Measurements from ENCODE around the gene ARAP3.

ARAP3 gene

DNA sequence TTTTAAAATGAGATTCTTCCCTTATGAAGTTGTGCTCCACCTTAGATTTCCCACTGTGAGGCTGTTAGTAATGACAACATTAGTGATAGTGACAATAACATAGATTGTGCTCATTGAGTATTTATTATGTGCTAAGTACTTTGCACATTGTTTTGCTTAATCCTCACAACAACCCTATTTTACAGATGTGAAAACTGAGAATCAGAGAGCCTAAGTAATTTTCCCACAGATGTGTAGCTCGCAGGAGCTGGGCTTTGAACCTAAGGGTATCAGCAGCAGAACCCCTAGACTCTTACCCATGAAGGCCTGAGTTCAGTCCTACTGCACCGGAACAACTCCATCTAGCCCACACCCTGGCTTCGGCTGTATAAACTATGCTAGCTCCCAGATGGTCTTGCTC is 15.6 kb upstream of the ARAP3 start:
- peaks cover 33 to 50% of the 10 kb centered on the region in 2 donors for H3K27me3 ChIP-seq (ENCODE audit: control insufficient read depth in 1 of 2, insufficient read depth in 2 of 2, low read length in 2 of 2)
- H3K9me3 ChIP-seq (ENCODE audit: low read length): no peaks in the 10 kb centered on the region
- peaks cover 12% of the 10 kb centered on the region for H3K4me1 ChIP-seq (ENCODE audit: insufficient read depth, low read length)
- H3K9ac ChIP-seq (ENCODE audit: low read length): no peak overlapping the region
- H3K4me3 ChIP-seq (ENCODE audit: low read depth in 1 of 2, low read length in 2 of 2): no peak overlapping the region
- no peaks in the 10 kb centered on the region for H3K36me3 ChIP-seq (ENCODE audit: insufficient read depth, low read length)
- no peak overlapping the region for H3K27ac ChIP-seq (ENCODE audit: low read depth, low read length)

DNA sequence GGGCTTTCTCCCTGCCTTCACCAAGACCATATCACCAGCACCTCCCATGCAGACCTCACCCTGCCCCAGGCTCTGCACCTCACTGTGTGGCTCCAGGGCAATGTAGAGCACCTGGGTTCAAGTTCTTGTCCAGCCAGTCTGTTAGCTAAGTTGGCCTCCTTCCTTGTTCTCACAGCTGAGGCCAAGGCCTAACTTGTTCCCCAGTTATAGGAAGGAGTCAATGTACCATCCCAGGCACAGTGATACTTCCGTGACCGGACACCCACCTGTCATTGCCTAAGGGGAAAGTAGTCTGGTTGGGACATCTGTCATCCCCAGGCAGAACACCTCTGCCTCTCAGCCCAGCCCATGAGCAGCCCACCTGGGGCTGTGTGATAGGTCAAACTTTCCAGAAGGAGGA is 14.4 kb upstream of the ARAP3 start:
- Histone ChIP-seq H3K36me3 (ENCODE audit: insufficient read depth, low read length) (no peaks in the 10 kb centered on the region), H3K4me1 (ENCODE audit: insufficient read depth, low read length) (peaks cover 6% of the 10 kb centered on the region), H3K9ac (ENCODE audit: low read length) (no peak overlapping the region), H3K4me3 (ENCODE audit: low read depth in 1 of 2, low read length in 2 of 2) (no peak overlapping the region), H3K27ac (ENCODE audit: low read depth, low read length) (no peak overlapping the region), H3K27me3 (ENCODE audit: control insufficient read depth in 1 of 2, insufficient read depth in 2 of 2, low read length in 2 of 2) (peaks cover 27 to 39% of the 10 kb centered on the region in 2 donors), H3K9me3 (ENCODE audit: low read length) (no peaks in the 10 kb centered on the region)

DNA sequence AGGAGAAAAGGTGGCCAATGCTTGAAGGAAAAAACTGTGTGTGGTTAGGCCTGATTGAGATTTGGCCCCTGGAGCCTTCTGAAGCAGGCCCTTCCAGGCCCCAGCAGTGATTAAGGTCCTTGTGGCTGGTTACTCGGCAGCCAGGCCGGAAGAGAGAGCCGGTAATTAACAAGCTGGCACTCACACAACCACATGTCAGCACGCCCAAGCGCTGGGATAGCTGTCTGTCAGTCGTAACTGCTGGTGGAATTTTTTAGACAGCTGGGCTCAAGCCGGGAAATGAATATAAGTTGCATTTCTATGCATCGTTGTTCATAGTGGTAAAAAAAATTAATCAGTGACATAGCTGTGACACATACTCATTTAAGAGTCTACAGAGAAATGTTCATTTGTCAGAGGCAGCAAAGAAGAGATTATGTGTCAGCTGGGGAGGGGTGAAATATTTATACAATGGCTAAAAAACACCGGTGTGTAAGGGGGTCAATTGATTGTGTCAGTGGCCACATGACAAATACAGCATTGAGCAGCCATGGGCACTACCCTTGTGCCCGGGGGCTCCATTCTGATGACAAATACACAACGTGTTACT is 13.7 kb upstream of the ARAP3 start:
- Histone ChIP-seq H3K36me3 (ENCODE audit: insufficient read depth, low read length) (no peaks in the 10 kb centered on the region), H3K9ac (ENCODE audit: low read length) (no peak overlapping the region), H3K27me3 (ENCODE audit: control insufficient read depth in 1 of 2, insufficient read depth in 2 of 2, low read length in 2 of 2) (peaks cover 21 to 32% of the 10 kb centered on the region in 2 donors), H3K9me3 (ENCODE audit: low read length) (no peaks in the 10 kb centered on the region), H3K27ac (ENCODE audit: low read depth, low read length) (no peak overlapping the region), H3K4me3 (ENCODE audit: low read depth in 1 of 2, low read length in 2 of 2) (no peak overlapping the region), H3K4me1 (ENCODE audit: insufficient read depth, low read length) (peaks cover 5% of the 10 kb centered on the region)

DNA sequence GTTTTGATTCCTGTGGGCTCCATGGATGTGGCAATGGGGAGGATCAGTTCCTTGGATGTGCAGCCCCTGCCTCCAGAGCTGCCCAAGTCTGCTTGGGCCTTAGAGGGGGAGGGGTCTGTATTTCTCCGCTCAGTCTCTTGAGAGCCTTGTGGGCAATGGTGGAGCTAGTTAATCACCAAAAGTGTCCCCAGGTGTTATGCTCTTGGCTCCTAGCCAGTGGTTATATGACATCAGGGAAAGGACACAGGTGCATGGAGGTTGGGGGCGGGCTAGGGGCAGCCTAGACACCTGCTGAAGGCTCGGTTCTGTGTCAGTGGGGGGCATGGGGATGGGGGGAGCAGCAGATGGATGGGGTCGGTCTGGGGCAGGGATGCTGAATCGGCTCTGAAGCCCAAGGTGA is 12.4 kb upstream of the ARAP3 start:
- H3K27me3 ChIP-seq (ENCODE audit: control insufficient read depth in 1 of 2, insufficient read depth in 2 of 2, low read length in 2 of 2): peaks cover 11 to 23% of the 10 kb centered on the region in 2 donors
- peaks cover 5% of the 10 kb centered on the region for H3K4me1 ChIP-seq (ENCODE audit: insufficient read depth, low read length)
- no peaks in the 10 kb centered on the region for H3K36me3 ChIP-seq (ENCODE audit: insufficient read depth, low read length)
- H3K27ac ChIP-seq (ENCODE audit: low read depth, low read length): no peak overlapping the region
- no peaks in the 10 kb centered on the region for H3K9me3 ChIP-seq (ENCODE audit: low read length)
- no peak overlapping the region for H3K9ac ChIP-seq (ENCODE audit: low read length)
- no peak overlapping the region for H3K4me3 ChIP-seq (ENCODE audit: low read depth in 1 of 2, low read length in 2 of 2)

DNA sequence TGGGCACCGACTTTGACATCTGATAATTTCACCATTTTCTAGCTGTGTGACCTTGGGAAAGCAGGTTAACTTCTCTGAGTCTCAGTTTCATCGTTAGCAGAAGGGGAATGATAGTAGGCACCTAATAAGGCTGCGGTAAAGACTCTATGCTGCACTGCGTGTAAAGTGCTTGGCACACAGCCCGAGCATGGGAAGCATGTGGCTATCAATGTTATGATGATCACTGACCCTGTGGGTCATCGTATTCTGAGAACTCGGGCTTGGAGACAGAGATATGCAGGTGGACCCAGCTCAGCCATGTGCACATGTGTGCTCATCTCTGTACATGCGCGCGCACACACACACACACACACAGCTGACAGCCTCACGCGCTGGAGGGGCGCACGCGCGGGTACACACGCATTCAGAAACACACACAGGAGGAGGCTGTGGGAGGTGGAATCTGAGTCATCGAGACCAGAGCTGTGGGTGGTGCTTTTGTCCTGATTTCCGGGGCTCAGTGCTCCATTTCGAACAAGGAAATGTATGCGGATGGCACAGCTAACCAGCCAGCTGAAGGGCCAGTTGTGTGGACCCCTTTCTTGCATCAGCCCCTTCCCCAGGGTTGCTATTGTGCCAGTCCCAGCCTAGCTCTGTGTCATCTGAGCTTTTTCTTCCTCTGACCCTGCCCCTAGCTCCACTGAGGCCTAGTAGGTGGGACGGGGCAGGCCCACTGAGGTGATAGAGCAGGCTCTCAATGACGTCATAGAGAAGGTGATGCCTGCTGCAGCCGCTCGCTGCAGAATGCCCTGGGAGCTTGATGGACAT is 11.1 kb upstream of the ARAP3 start:
- no peak overlapping the region for H3K27ac ChIP-seq (ENCODE audit: low read depth, low read length)
- no peak overlapping the region for H3K9ac ChIP-seq (ENCODE audit: low read length)
- no peak overlapping the region for H3K4me3 ChIP-seq (ENCODE audit: low read depth in 1 of 2, low read length in 2 of 2)
- H3K4me1 ChIP-seq (ENCODE audit: insufficient read depth, low read length): peaks cover 5% of the 10 kb centered on the region
- no peaks in the 10 kb centered on the region for H3K36me3 ChIP-seq (ENCODE audit: insufficient read depth, low read length)
- no peaks in the 10 kb centered on the region for H3K9me3 ChIP-seq (ENCODE audit: low read length)
- peaks cover 0 to 14% of the 10 kb centered on the region in 2 donors for H3K27me3 ChIP-seq (ENCODE audit: control insufficient read depth in 1 of 2, insufficient read depth in 2 of 2, low read length in 2 of 2)

DNA sequence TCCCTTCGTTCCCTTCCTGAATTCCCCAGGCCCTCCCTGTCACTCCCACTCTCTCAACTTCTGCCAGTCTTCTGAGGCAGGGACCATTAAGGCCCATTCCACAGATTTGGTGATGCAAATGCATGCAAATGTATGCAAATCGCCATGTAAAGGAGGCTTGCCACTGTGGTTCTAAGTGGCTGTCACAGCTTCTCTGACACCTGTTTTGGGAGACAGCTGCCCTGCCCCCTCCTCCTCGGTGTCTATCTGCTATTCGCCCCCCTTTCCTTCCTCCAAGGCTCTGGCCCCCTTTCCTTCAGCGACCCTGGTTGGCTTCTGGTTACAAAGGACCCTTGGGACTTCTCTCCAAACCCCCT is 10.5 kb upstream of the ARAP3 start:
- Histone ChIP-seq H3K4me1 (ENCODE audit: insufficient read depth, low read length) (peaks cover 5% of the 10 kb centered on the region), H3K36me3 (ENCODE audit: insufficient read depth, low read length) (no peaks in the 10 kb centered on the region), H3K27me3 (ENCODE audit: control insufficient read depth in 1 of 2, insufficient read depth in 2 of 2, low read length in 2 of 2) (peaks cover 0 to 10% of the 10 kb centered on the region in 2 donors), H3K9me3 (ENCODE audit: low read length) (no peaks in the 10 kb centered on the region), H3K27ac (ENCODE audit: low read depth, low read length) (no peak overlapping the region), H3K4me3 (ENCODE audit: low read depth in 1 of 2, low read length in 2 of 2) (peak overlapping the region in 1 of 2 donors; percentile 33), H3K9ac (ENCODE audit: low read length) (no peak overlapping the region)

DNA sequence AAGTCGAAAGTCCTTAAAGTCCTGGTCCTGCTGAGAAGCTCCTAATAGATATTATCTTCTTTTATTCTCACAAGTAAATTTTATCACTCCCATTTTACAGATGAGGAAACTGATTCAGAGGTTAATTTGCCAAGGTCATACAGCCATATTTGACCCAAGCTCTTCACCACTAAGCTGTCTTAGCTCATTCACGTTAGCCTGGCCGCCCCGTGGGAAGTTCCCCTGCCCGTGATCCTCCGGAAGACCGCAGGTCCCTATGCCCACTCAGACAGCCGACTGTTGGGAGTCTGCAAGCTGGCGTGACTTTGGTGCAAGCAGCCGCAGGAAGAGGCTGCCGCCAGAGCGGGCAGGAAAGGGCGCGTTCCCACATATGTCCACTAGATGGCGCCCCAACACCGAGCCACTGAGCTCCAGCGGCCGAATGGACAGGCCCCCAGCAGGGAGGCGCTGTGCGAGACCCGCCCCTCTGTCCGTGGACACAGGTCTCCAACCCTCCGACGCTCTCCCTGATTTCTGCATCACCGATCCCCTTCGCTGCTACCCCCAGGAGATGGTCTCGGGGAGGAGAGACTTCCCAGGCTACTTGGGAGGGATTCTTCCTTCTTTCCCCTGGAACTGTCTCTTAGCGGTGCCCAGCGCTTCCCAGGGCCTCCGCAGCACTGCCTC is 10.0 kb upstream of the ARAP3 start:
- Histone ChIP-seq H3K9me3 (ENCODE audit: low read length) (no peaks in the 10 kb centered on the region), H3K27ac (ENCODE audit: low read depth, low read length) (no peak overlapping the region), H3K4me1 (ENCODE audit: insufficient read depth, low read length) (peaks cover 5% of the 10 kb centered on the region), H3K36me3 (ENCODE audit: insufficient read depth, low read length) (no peaks in the 10 kb centered on the region), H3K9ac (ENCODE audit: low read length) (no peak overlapping the region), H3K27me3 (ENCODE audit: control insufficient read depth in 1 of 2, insufficient read depth in 2 of 2, low read length in 2 of 2) (peaks cover 0 to 10% of the 10 kb centered on the region in 2 donors), H3K4me3 (ENCODE audit: low read depth in 1 of 2, low read length in 2 of 2) (peak overlapping the region in 1 of 2 donors; percentile 33)

DNA sequence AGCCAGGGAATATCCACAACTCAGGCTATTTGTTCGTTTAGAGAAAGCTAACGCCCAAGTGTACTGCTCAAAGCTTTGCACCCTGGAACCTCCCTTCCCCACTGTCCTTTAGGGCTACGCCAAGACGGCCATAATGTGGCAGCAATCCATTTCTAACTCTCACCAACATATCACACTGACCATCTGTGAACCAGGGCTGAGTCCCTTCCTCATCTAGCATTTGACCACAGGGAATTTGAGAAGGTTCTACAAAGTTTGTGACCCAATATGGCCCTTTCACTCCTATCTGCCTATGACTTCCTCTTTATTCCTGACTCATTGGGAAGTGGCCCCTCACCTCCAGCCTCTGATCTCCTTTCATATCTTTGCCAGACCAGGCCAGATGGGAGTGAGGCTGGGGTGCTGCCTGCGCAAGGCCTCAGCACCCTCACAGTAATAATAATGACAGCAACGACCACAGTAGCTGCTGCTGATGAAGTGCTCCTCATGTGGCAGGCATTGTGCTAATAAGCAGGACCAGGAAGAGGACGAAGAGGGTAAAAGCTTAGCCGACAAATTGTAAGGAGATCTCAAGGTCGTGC is 9.3 kb upstream of the ARAP3 start:
- Histone ChIP-seq H3K27ac (ENCODE audit: low read depth, low read length) (no peak overlapping the region), H3K4me3 (ENCODE audit: low read depth in 1 of 2, low read length in 2 of 2) (no peak overlapping the region), H3K4me1 (ENCODE audit: insufficient read depth, low read length) (peaks cover 5% of the 10 kb centered on the region), H3K36me3 (ENCODE audit: insufficient read depth, low read length) (no peaks in the 10 kb centered on the region), H3K27me3 (ENCODE audit: control insufficient read depth in 1 of 2, insufficient read depth in 2 of 2, low read length in 2 of 2) (peaks cover 0 to 4% of the 10 kb centered on the region in 2 donors), H3K9ac (ENCODE audit: low read length) (no peak overlapping the region), H3K9me3 (ENCODE audit: low read length) (no peaks in the 10 kb centered on the region)

DNA sequence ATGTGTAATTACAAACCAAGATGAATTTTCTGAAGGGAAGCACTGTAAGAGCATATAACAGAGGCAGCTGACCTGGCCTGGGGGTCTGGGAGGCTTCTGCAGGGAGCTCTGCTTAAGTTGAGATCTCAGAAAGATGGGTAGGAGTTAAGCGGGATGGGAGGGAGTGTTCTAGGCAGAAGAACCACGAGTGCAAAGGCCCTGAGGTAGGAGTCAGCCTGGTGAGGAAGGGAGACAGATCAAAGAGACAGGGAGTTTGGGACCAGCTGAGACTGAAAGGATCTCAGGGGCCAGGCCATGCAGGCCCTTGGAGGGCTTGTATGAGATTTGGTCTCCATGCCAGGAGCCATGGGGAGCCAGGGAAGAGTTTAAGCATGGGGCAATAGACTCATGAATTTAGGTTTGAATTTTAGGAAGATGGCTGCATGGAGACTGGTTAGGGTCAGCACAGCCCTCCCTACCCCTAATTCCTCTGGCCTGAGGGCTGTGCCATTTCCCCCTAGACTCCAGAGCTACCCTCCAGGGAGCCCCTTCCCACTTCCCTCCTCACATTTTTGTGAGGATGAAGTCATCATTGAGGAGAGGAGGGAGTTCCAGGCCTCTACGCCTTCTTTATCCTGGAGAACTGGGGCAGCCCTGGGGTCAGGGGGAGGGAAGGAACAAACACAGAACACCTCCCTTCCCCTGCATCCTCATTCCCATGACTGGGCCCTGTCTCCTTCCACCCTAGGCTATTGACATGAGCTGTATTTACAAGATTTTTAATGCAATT is 4.8 kb upstream of the ARAP3 start:
- Histone ChIP-seq H3K27me3 (ENCODE audit: control insufficient read depth in 1 of 2, insufficient read depth in 2 of 2, low read length in 2 of 2) (no peaks in the 10 kb centered on the region), H3K9me3 (ENCODE audit: low read length) (no peaks in the 10 kb centered on the region), H3K27ac (ENCODE audit: low read depth, low read length) (no peak overlapping the region), H3K4me3 (ENCODE audit: low read depth in 1 of 2, low read length in 2 of 2) (no peak overlapping the region), H3K36me3 (ENCODE audit: insufficient read depth, low read length) (no peaks in the 10 kb centered on the region), H3K4me1 (ENCODE audit: insufficient read depth, low read length) (peaks cover 6% of the 10 kb centered on the region), H3K9ac (ENCODE audit: low read length) (no peak overlapping the region)

DNA sequence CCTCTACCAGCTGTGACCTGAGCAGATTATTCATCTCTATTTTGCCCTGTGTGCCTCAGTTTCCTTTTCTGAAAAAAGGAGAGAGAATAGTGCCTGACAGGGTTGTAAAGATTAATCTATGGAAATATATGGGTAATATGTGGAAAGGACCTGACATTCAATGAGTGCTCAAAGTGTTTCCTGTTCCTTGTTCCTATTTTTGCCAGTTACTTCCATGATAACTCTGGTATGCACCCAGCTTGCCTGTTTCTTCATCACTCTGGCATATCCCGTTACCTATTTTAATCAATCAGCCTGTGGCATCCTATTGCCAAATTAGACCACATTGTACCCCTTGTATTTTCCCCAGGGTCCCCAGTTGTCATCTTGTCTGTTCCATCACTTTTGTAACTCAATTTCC is 3.6 kb upstream of the ARAP3 start:
- H3K4me1 ChIP-seq (ENCODE audit: insufficient read depth, low read length): peaks cover 12% of the 10 kb centered on the region
- no peaks in the 10 kb centered on the region for H3K27me3 ChIP-seq (ENCODE audit: control insufficient read depth in 1 of 2, insufficient read depth in 2 of 2, low read length in 2 of 2)
- H3K27ac ChIP-seq (ENCODE audit: low read depth, low read length): no peak overlapping the region
- no peak overlapping the region for H3K4me3 ChIP-seq (ENCODE audit: low read depth in 1 of 2, low read length in 2 of 2)
- H3K36me3 ChIP-seq (ENCODE audit: insufficient read depth, low read length): no peaks in the 10 kb centered on the region
- H3K9me3 ChIP-seq (ENCODE audit: low read length): peaks cover 4% of the 10 kb centered on the region
- H3K9ac ChIP-seq (ENCODE audit: low read length): no peak overlapping the region

DNA sequence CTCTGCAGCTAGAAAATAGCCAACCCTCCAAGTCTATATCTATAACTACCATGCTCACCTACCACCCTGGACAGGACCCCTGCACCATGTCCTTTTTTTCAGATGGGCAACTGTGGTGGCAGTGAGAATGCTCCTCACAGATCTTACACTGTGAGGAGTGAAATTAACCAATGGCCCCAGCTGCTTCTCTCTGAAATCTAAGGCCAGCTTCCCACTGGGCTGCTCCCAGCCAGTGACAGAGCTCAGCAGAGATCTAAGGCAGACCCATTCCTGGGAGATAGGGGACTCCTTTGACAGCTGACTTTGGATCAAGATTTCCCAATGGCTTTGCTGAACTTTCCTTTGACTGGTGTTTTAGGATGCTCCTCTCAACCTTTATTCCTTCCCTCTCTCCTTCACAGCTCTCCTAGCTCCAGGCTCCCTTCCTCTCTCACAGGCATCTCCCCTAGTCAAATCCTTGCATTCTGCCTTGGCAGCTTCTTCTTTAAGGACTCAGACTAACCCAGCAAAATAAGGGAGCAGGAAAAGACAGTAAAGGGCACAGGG is 1.6 kb upstream of the ARAP3 start:
- H3K9me3 ChIP-seq (ENCODE audit: low read length): peaks cover 4% of the 10 kb centered on the region
- H3K4me1 ChIP-seq (ENCODE audit: insufficient read depth, low read length): peaks cover 12% of the 10 kb centered on the region
- peaks cover 0 to 4% of the 10 kb centered on the region in 2 donors for H3K27me3 ChIP-seq (ENCODE audit: control insufficient read depth in 1 of 2, insufficient read depth in 2 of 2, low read length in 2 of 2)
- no peak overlapping the region for H3K27ac ChIP-seq (ENCODE audit: low read depth, low read length)
- H3K36me3 ChIP-seq (ENCODE audit: insufficient read depth, low read length): no peaks in the 10 kb centered on the region
- no peak overlapping the region for H3K9ac ChIP-seq (ENCODE audit: low read length)
- H3K4me3 ChIP-seq (ENCODE audit: low read depth in 1 of 2, low read length in 2 of 2): no peak overlapping the region

All from muscle layer of colon (tissue), 2 donors.